AG10803 (cell line): Measurements from ENCODE around the gene ITPKA.

ENCODE experiments used
- DNase-seq: peaks from one replicate; pipeline ENCODE4 v3.0.0; 2010; ENCODE audit warnings: low read depth
- H3K4me3 ChIP-seq: 2 replicates; pipeline ENCODE4 v1.5.1; 2011; ENCODE audit warnings: mild to moderate bottlenecking, low read length, control low read depth
- CTCF ChIP-seq: conservative IDR thresholded peaks from 2 replicates; pipeline ENCODE4 v1.5.1; 2011; ENCODE audit warnings: mild to moderate bottlenecking, low read length, control low read depth, inconsistent platforms

Gene ITPKA

DNA sequence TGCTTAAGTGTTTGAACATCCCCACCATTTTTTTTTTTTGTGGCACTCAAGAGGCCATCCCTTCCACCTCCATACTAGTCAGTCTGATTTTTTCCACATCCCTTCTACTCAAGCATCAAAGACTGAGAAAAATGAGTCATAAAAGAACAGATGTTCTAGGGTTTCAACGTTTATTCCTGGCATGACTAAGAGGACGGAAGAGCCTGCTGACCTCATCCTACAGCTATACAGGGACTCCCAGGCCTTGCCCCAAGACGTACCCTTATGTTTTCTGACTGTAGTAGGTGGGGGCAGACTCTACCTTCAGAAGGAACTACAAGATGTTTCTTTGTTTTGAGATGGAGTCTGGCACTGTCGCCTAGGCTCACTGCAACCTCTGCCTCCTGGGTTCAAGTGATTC, 3.3 kb upstream of the ITPKA start:
- no peak for TF ChIP-seq CTCF
- DNase-seq = peak; percentile 96
- no peak overlapping the region for H3K4me3 ChIP-seq

DNA sequence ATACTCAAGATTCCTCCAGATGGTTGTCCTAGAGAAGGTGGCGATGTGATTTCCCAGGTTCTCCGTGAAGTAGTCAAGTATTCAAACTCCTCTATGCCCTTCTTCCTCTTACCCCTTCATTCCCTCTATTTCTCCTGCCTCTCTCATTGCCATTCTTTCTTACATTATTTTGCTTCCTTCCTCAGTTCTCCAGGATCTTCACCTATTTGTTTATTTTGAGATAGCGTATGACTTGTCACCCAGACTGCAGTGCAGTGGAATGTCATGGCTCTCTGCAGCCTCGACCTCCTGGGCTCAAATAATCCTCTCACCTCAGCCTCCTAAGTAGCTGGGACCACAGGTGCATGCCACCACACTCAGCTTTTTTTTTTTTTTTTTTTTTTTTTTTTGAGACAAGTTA, 1.8 kb upstream of the ITPKA start:
- DNase-seq = no peak
- no peak overlapping the region for H3K4me3 ChIP-seq
- TF ChIP-seq CTCF = no peak

DNA sequence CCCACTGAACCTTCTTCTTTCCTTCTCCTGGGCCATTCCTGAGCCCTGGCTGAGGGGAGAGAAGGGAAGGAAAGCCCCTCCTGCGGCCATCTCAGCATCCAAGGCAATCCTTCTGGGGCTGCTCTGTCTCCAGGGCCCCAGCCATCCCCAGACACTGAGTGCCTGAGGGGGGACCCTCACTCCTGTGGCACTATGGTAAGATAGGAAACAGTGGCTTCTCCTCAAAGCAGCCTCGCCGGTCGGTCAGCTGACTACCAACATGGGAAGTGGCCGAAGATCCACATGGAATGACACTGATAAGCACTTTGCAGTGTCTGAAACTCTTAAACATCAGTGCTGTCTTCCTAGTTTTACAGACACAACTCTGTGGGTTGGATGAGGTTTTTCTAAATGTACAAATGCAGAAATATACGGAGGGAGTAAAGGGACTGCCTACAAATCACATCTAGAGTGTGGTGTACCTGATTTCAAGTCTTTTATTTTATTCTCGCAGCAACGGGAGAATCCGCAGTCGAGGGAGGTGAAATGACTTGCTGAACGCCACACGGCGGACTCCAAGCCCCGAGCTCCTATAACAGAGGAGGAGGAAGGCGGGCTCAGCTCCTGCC, 973 bp upstream of the ITPKA start:
- no peak for DNase-seq
- no peak for TF ChIP-seq CTCF
- H3K4me3 ChIP-seq = peak overlapping the region; percentile 61

DNA sequence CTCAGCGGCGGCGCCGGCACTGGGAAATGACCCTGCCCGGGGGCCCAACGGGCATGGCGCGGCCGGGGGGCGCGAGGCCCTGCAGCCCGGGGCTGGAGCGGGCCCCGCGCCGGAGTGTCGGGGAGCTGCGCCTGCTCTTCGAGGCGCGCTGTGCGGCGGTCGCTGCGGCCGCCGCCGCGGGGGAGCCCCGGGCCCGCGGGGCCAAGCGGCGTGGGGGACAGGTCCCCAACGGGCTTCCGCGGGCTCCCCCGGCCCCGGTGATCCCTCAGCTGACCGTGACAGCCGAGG, 172 bp downstream of the ITPKA start:
- DNase-seq = no peak
- no peak for TF ChIP-seq CTCF
- peak overlapping the region; percentile 41 for H3K4me3 ChIP-seq

- peak overlapping the region; percentile 41 for H3K4me3 ChIP-seq
- DNase-seq = no peak
- no peak for TF ChIP-seq CTCF
Observed at GRCh38 chr15:41494190-41494921, 682 bp downstream of the ITPKA start.

DNA sequence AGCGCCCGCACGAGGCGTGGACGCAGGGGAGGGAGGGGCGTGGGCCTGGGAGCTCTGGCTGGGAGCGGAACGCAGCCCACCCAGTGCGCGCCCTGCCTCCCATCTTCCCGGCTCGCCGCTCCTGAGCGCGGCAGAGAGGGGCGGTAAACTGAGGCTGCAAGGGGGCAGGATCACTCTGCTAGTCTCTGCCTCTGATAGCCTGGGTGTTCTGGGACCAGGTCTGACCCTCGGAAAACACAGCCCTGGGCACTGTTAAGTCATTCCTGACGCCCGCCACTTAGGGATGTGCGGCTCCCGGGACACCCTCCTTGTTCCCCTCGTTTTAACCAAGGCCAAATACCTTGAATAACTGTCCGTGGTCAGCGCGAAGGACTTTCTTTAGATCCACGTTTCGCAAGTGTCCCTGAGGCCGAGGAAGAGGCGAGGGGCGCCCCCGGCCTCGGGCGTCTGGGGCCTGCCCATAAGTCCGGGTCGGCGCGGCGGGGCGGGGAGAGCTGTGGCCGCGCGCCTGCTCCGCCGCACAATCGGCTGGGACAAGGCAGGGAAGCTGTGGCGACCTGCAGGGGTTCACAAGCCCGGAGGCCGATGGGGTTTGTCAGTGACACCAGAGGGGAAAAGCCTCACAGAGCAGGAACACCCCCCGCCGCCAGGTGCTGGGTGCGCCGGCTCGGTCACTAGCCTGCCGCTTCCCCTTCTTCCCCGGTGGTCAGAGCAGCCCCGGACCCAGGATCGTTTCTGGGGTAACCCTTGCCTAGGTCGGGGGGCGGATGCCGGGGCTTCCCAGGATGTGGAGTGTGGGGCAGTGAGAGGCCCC, 1.5 kb downstream of the ITPKA start:
- no peak for TF ChIP-seq CTCF
- no peak overlapping the region for H3K4me3 ChIP-seq
- DNase-seq = no peak
